OCI-LY3 (cell line): ENCODE measurements around the gene FBXO17.

Experiments used
- CTCF ChIP-seq: fragments of 200-600, 300-600 bp; sonication (generic); IDR thresholded peaks from 2 replicates; pipeline ENCODE4 v1.5.1; 2014; ENCODE audit warnings: antibody characterized with exemption, low read length, low read depth
- EZH2phosphoT487 ChIP-seq: fragments of 200-600 bp; shearing (Covaris generic); IDR thresholded peaks from 2 replicates; pipeline ENCODE4 v1.6.1; 2018; ENCODE audit warnings: antibody characterized with exemption, mixed run types, low read depth

GRCh38 chr19:38910488-38910887, 65.1 kb downstream of the FBXO17 start:
- TF ChIP-seq CTCF = no peak
- TF ChIP-seq EZH2phosphoT487 = no peak
